K562 (cell line): ENCODE measurements around the gene FMO5. TPM values are rescaled to one million over a fixed set of nuclear protein-coding genes. Genes with fewer than 3 reads are reported as not detected.

Experiments
- FIP1L1 ChIP-seq: fragments of 200-400 bp; formaldehyde crosslinking; IDR thresholded peaks from 2 replicates; pipeline ENCODE4 v1.6.1; 2018; ENCODE audit warnings: mild to moderate bottlenecking, low read depth, low read length; ENCODE audit not compliant: poor library complexity, severe bottlenecking
- GTF2B ChIP-seq: IDR thresholded peaks from 2 replicates; pipeline ENCODE4 v1.6.1; 2011; ENCODE audit not compliant: insufficient read length; ENCODE audit errors: extremely low read depth
- HDGF ChIP-seq: fragments of 450-650 bp; IDR thresholded peaks from 2 replicates; pipeline ENCODE4 v1.6.1; 2016
- LARP7 ChIP-seq: fragments of 450-650 bp; IDR thresholded peaks from 2 replicates; pipeline ENCODE4 v1.6.1; 2016
- NCOA2 ChIP-seq, 2 experiments: fragments of 450-650 bp; IDR thresholded peaks; 2 replicates each; pipeline ENCODE4 v1.6.1; 2018; ENCODE audit warnings: mild to moderate bottlenecking in 2 of 2, moderate library complexity in 1 of 2; ENCODE audit not compliant: partially characterized antibody in 2 of 2
- NCOR1 ChIP-seq: fragments of 450-650 bp; IDR thresholded peaks from 2 replicates; pipeline ENCODE4 v1.6.1; 2016; ENCODE audit warnings: mild to moderate bottlenecking, moderate library complexity
- NFRKB ChIP-seq: fragments of 450-650 bp; IDR thresholded peaks from 2 replicates; pipeline ENCODE4 v1.6.1; 2016; ENCODE audit warnings: low read depth
- SMAD1 ChIP-seq: fragments of 150-350 bp; IDR thresholded peaks from 2 replicates; pipeline ENCODE4 v1.6.1; 2014; ENCODE audit warnings: low read length, low read depth; ENCODE audit not compliant: partially characterized antibody
- SMAD2 ChIP-seq: fragments of 150-350 bp; IDR thresholded peaks from 2 replicates; pipeline ENCODE4 v1.6.1; 2014; ENCODE audit warnings: low read depth, mild to moderate bottlenecking, low read length
- SMARCA4 ChIP-seq: fragments of 450-650 bp; IDR thresholded peaks from 2 replicates; pipeline ENCODE4 v1.6.1; 2016
- SRF ChIP-seq, 2 experiments: fragments of 250-450, 450-650 bp in 1 of 2; sonication (Bioruptor Pico) in 1 of 2; sonication (generic) in 1 of 2; formaldehyde crosslinking; IDR thresholded peaks; 2 replicates each; pipeline versions ENCODE4 v1.5.0 to v1.5.1; 2020 to 2022; ENCODE audit warnings: mild to moderate bottlenecking in 1 of 2, missing genetic modification reagents in 1 of 2
- ZBTB34 ChIP-seq: fragments of 250-450 bp; sonication (Bioruptor Pico); IDR thresholded peaks from 2 replicates; pipeline ENCODE4 v1.8.0; 2021; ENCODE audit warnings: mild to moderate bottlenecking, moderate library complexity
- polyA plus RNA-seq, 8 experiments: library from polyadenylated mRNA; depleted of rRNA in 4 of 8; stranded (reverse) in 5 of 8; unstranded in 3 of 8; fragments of >200 nt; fragmentation: Nextera tagmentation in 2 of 8; fragmentation: Illumina TruSeq in 1 of 8; extraction: Ambion mirVana in 2 of 8; extraction: Trizol in 1 of 8; gene quantifications; 2 replicates each; pipeline versions ENCODE4 v1.2.1 to v1.2.3, GENCODE V29; 2011 to 2014; ENCODE audit warnings: inconsistent platforms in 1 of 8, missing spikeins in 1 of 8
- total RNA-seq, 7 experiments: library from RNA; depleted of rRNA in 6 of 7; stranded (reverse); fragments of >200 nt in 6 of 7; fragmentation: Illumina TruSeq in 2 of 7; extraction: Trizol in 2 of 7; gene quantifications; 2 replicates each; pipeline versions ENCODE4 v1.2.1 to v1.2.3, GENCODE V29; 2011 to 2021; ENCODE audit warnings: low replicate concordance in 1 of 7

The FMO5 gene
- total and polyA plus RNA-seq, 9 of the 15 experiments (the other 6 are each of a cell fraction or from before 2014, with no cell fraction given) = 0.11 to 0.69 (median 0.19) TPM; not detected in 1

GRCh38 chr1:147246044-147246690 is 21.0 kb upstream of the FMO5 start (continued):
- TF ChIP-seq SRF (CRISPR knock-in tag; IDR thresholded peaks at IDR 0.05) = no peak
- TF ChIP-seq HDGF = no peak
- TF ChIP-seq SMAD1 = no peak
- 0 out of 2 replicates have a peak, but pooled peaks have one; percentile 8 for TF ChIP-seq NFRKB
- TF ChIP-seq GTF2B = no peak
- TF ChIP-seq NCOA2 (IDR thresholded peaks at IDR 0.05; ENCODE audit: partially characterized antibody in 2 of 2) = no peak
- no peak for TF ChIP-seq ZBTB34
- TF ChIP-seq LARP7 = no peak
- no peak for TF ChIP-seq FIP1L1
- 0 out of 2 replicates have a peak, but pooled peaks have one; percentile 5 for TF ChIP-seq SMARCA4
- TF ChIP-seq NCOR1 = no peak
- TF ChIP-seq SMAD2 = no peak
